Nucleus accumbens (tissue), 56 donors: Measurements from ENCODE around the gene NR3C1.

Source experiments
- DNase-seq, 56 donors: peaks; one replicate each; lab custom pipeline; 2025; lab: John Stamatoyannopoulos, UW

Gene NR3C1

DNA sequence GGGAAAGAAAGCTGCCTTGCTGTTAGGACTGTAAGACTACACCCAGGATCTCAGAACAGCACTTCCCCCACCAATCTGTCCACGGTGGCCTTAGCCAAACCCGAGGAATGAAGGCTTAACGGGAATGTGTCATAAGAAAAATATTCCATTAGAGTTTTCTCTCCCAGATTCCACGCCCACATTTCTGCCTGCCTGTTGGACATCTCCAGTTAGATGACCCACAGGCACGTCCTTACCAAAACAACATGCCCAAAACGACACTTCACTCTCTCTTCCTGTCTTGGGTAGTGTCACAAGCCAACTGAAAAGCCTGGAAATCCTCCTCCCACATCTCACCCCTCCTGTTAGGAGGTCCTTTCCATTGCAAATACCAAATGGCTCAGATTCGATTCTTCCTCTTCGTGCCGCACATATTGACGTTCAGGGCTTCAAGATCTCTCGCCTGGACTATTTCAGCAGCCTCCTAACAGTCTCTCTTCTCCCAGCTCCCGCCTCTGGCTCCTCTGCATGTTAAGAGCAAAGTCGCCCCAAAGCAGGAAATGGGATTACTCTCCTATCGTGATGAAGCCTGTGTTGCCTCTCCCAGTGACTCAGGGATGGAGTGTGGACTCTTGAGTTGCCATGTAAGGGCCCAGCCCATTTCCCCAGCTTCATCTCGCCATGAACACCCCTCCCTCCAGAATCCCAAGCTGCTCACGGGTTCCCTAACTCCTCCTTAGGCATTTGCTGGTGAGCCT is 159.3 kb downstream of the NR3C1 start:
- DNase-seq = no peak

DNA sequence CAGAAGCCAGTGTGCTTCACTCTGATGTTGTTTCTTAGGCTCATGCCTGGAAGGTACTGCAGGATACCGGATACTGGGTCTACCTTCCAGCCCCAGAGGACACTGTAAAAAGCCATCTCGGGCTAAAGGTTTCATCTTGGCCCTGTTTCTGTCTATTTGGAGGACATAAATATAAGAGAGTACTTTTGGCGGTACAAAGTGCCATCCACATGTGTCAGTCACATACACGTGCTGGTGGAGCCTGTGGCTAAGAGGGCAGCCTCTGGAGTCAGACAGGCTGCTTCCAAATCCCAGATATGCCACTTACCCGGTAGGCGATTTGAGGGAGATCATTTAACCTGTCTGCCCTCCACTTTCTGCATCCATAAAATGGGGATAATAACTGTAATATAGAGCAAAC is 160.4 kb downstream of the NR3C1 start:
- no peak for DNase-seq

DNA sequence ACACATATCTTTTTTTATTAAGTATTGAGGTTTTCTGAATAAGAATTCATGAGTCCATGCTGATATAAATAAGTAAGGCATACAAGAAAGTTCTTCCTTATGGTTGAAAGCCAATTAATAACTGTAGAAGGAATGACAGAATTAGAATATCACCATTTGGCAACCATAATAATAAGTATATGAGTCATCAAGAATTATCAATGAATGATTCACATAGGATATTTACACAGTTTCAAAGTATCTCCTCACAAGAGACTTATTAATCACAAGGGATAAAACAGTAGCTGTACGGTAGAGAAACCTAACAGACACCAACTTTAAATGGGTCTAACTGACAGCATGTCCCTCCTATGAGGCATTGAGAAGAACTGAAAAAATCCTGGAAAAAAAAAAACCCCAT is 161.6 kb downstream of the NR3C1 start:
- no peak for DNase-seq

DNA sequence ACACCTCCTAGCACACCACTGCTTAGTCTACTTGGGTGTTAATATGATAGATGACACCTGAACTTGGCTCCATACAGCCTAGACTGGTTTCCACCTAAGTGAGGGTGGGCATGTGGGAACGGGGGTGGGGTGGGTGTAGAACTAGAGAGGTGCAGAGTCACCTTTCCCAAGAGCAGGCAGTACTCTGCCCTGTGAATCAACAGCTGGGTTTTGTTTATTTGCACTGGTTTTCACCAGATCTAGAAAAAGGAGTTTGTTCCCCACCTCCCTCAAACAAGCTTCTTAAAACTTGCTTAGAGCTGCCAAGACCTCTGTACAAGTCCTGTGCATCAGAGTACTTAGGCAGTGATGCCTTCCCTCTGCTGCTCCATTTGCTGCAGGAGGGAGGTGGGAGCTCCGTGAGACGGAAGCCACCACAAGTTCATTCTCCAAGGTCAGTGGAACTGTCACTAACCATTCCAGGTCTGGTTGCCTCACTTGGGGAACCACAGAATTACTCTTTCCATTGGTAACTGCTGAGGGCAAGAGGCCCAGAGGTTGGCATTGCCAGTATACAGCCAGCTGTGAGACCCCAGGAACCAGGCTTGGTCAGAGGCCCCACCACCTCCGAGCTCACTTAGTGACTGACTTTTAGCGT is 163.5 kb downstream of the NR3C1 start:
- no peak for DNase-seq

DNA sequence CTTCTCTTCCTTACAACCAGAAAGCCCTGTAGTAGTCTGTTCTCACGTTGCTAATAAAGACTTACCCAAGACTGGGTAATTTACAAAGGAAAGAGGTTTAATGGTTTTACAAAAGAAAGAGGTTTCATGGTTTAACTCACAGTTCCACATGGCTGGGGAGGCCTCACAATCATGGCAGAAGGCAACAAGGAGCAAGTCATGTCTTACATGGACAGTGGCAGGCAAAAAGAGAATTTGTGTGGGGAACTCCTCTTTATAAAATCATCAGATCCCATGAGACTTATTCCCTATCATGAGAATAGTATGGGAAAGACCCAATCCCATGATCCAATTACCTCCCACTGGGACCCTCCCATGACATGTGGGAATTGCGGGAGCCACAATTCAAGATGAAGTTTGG is 164.9 kb downstream of the NR3C1 start:
- DNase-seq = no peak

DNA sequence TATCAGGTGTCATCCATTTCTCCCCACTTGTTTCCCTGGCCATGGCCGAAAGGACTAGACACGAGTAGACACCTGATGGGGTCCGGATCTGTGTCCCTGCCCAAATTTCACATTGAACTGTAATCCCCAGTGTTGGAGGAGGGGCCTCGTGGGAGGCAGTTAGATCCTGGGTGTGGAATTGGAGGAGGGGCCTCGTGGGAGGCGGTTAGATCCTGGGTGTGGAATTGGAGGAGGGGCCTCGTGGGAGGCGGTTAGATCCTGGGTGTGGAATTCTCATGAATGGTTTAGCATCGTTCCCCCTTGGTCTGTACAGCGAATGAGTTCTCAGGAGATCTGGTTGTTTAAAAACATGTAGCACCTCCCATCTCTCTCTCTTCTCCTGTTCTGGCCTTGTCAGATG is 165.8 kb downstream of the NR3C1 start:
- DNase-seq = no peak

DNA sequence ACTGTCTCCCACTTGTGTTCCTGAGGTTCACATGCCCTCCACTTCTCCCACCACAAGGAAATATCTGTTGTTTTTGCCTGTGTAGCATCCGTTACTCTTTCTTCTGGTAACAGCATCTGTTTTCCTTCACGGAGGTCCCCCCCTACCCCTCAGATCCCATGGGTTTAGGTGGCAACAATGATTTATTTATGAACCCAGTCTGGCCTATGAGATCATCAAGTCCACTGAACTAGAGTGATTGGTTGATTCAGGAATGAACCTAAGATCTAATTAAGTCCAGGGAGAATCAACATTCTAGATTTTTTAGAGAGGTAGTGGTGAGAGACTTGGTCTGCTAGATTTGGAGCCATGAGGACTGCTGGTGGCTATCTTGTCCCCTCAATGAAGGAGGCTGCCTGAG is 166.8 kb downstream of the NR3C1 start:
- no peak for DNase-seq

DNA sequence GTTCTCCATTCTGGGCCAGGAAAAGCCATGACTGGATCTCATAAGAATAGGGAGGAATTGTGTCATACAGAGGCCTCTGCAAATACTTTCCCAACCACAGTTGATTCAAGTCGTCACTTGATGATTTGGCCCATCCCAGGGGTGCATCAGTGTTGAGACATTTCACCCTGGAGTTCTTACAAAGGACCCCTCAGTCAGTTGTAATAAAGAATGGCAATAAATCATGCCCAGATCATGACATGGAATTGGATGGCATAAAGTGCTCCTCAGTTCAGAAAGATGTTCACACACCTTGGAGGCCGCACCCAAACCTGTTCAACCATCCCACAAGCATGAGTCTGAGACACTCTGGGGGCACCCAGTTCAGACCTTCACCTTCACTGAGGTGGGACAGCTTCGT is 168.1 kb downstream of the NR3C1 start:
- no peak for DNase-seq

DNA sequence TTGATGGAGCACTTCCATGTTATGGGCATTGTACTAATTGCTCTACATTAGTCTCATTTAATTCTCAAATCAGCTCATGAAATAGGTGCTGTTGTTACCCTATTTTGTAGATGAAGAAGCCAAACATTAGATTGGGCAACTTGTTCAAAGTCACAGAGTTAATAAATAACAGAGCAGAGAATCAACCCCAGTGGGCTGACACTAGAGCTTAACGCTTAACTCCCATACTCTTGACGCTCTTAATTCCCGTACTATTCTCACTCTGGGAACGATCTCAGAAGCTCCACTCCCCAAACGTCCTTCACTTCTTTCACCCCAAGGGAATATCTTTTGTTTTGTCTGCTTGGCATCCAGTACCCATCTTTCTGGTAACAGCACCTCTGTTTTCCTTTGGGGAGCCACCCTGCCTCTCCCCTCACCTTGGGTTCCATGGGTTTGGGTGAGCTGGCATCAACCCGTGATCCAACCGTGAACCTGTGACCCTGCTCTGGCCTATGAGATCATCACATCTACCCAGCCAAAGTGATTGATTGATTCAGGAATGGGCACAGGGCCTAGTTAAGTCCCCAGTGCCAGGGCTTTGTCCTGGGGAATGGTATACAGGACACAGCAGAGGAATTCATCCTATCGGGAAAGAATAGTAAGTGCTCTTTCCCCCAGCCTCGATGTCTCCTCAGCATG is 169.2 kb downstream of the NR3C1 start:
- no peak for DNase-seq

DNA sequence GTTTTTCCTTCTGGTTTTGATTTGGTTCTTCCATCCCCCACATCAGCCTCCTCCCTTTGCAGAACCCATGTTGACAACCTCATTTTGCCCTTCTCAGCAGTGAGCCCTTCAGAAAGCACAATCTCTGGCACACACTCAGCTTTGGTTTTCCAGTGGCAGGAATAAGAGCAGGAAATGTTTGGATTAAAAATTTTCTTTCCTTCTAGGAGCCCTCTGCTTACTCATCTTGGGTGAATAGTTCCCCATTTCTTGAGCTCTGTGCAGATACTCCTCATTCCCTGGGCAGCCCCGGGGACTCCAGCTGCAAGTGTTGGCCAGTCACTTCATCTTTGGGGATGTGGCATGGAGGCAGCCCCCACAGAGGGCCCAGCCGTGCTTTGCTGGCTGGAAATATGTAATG is 170.5 kb downstream of the NR3C1 start:
- DNase-seq = no peak

DNA sequence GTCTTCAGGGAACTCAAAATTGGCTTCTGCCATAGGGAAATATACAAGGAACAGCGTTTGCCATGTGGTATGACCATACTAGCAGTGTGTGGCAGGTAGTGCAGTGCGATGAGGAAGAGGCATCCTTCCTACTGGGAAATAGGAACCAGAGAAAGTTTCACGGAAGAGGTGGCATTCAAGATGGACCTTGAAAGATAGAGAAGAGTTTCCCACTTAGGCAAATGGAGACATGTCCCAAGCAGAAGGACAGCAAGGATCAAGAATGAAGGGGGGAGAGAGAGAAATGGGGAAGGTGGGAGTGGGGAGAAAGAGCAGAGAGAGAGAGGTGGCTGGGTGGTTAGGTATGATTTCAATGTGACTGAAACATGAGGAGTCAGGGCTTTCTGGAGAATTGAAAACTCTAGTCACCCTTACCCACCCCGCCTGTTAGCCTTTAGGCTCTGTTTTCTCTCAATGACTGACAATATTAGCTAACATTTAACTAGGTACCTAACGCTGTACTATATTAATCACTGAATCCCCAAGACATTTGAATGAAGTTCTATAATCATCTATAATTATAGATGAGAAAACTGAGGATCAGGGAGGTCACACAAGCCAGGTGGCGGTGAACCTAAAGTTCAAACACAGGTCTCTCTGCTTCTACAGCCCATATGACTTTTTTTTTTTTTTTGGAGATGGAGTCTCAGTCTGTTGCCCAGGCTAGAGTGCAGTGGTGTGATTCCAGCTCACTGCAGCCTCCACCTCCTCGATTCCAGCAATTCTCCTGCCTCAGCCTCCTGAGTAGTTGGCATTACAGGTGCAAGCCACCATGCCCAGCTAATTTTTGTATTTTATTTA is 171.3 kb downstream of the NR3C1 start:
- no peak for DNase-seq

DNA sequence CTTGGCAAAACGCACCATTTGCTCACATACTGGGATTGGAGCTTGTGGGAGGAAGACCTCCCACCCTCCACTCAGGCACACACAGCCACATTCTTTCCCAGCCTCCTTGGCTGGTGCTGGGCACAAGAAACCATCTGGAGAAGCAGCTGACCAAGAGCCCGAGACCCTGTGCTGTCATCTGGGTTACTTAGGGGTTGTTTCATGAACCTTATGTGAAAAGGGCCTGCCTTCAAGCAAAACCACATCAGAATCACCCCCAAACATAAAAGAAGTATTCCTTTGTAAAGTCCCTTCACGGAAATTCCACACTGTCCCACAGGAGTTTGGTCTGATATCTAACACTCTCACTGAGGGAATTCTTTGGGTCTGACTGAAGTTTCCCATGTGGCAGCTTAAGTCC is 172.1 kb downstream of the NR3C1 start:
- DNase-seq = no peak

DNA sequence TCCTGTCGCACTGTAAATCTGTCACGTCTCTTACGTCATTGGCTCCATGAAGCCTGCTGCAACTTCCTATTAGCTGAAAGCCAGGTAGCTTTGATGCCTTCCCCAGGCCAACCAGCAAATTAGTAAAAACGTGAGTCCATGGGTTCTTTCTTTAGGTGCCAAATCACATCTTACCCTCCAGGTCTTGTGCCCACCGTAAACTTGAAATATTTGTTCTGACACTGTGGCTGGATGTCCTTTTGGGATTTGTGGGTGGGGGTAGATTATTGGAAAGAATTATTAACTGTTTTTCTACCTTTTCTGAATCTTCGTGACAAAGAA is 172.8 kb downstream of the NR3C1 start:
- no peak for DNase-seq

DNA sequence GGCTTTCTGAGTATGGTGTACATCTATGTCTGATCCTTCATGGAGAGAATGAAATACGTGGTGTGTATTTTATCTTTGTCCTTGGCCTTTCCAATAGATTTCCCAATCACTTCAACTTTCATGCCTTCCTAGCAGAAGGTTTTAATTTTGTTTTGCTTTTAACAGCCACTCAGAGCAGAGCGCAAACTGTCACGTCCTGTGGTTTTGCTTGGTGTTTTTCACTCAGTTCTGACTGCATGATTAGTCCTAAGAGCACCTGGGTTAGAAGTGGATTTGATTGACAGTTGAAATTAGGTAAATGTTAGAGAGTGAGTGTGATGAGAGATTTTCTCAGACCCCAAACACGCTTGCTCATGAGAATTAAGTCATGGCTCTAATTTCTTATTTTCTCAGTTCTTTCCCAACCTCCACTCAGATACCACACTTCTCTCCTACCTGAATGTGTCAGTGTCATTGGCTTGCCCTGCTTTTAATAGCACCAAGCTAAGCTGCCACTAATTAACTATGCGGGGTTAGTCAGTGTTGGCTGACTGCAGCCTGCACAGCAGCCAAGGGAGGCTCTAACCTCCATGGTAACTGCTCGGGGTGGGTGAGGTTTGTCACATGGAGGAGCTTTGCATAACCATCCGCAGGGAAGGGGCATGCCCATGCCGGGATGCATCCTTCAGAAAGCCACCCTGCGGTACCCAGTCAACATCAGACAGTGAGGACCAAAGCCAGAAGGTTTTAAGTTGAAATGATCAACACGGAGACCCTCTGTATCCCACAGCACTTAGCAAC is 173.4 kb downstream of the NR3C1 start:
- DNase-seq = peak in 46 of 56 donors; percentile 8 to 84 (median 50)

DNA sequence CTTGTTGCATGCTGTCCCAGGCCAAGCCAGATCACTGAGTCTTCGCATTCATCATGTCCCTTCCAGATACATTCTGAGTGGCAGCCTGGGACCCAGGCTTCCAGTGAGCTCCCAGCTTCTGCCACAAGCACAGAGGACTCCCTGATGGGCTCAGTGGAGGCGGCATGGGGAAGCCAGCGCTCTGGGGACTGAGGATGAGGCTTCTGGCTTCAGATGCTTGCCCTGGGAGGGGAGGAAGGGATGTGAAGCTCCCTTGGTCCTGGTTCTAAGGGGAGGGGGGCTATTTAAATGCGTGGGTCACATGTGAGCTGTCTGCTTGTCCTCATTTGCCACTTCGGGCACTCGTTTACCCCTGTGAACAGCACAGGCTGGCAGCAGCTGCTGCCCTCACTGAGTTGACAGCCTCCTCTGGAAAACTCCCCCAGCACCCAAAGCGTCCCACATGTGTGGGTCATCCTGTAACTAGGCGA is 174.0 kb downstream of the NR3C1 start:
- DNase-seq = peak in 2 of 56 donors; percentile 8

DNA sequence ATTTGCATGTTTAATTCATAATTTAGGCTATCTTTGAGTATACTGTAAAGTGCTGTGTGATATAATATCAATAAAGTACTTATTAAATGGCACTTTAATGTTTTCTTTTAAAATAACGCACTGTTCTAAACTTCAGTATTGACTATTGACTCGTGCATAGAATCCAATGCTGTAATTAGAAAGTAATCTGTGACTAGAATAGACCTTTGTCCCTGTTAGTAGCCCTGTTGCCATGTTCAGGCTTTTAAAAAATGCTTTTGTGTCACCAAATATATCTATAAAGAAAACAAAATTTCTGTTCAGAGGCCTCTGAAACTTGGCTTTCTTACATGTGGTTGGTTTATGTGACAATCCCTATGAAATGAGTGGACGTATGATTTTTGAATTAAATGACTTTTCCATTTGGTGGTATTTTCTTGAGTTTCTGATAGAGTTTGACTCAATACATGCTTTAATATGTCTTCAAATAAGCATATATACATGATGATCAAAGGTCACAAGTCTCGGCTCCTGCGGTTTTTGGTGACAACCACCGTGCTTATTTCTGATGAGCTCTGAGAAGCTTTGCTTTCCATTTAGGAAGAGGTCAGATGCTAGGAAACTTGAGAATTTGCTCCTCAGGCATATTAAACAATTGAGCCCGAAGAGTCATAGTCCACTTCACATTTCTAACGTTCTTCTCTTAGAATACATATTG is 174.7 kb downstream of the NR3C1 start:
- DNase-seq = no peak
